Adrenal gland (tissue), 12 donors: Measurements from ENCODE around the gene FAM184B. TPM values are rescaled to one million over a fixed set of nuclear protein-coding genes. Genes with fewer than 3 reads are reported as not detected.

ENCODE experiments used
- DNase-seq, 7 donors: peaks; one replicate each; pipeline ENCODE4 v3.0.0-alpha.2; 2019 to 2020
- H3K27ac ChIP-seq, 5 donors: fragments of 200-600 bp; sonication (generic) in 4 of 5; 1 replicate in 3 of 5; 2 replicates in 2 of 5; pipeline versions ENCODE4 v1.5.1 to v1.8.0; 2016 to 2020; ENCODE audit warnings: mild to moderate bottlenecking in 1 of 5
- H3K27me3 ChIP-seq: fragments of 200-600 bp; 2 replicates; pipeline ENCODE4 v1.8.0; 2021
- H3K36me3 ChIP-seq, 2 donors: fragments of 200-600 bp; replicated peaks in 1 of 2; 1 replicate in 1 of 2; 2 replicates in 1 of 2; pipeline versions ENCODE4 v1.5.1 to v1.8.0; 2018 to 2022
- H3K4me1 ChIP-seq, 2 donors: fragments of 200-600 bp; replicated peaks in 1 of 2; 1 replicate in 1 of 2; 2 replicates in 1 of 2; pipeline versions ENCODE4 v1.5.1 to v1.8.0; 2018 to 2021
- H3K4me3 ChIP-seq, 4 donors: fragments of 200-600 bp; sonication (generic) in 3 of 4; one replicate each; pipeline ENCODE4 v1.5.1; 2016 to 2018
- H3K9me3 ChIP-seq, 3 donors: fragments of 200-600 bp; sonication (generic) in 1 of 3; replicated peaks in 1 of 3; 1 replicate in 2 of 3; 2 replicates in 1 of 3; pipeline versions ENCODE4 v1.5.1 to v1.8.0; 2016 to 2021
- CTCF ChIP-seq, 6 experiments: fragments of 450-650 bp in 4 of 6; fragments of 200-600 bp in 2 of 6; sonication (generic) in 1 of 6; IDR thresholded peaks; 1 replicate in 5 of 6; 2 replicates in 1 of 6; pipeline versions ENCODE4 v1.5.1 to v1.8.0; 2016 to 2021; ENCODE audit warnings: antibody characterized with exemption in 6 of 6, mild to moderate bottlenecking in 2 of 6, moderate library complexity in 1 of 6
- POLR2A ChIP-seq, 2 donors: fragments of 450-650 bp; IDR thresholded peaks; one replicate each; pipeline ENCODE4 v1.6.1; 2017; ENCODE audit warnings: antibody characterized with exemption in 2 of 2, mild to moderate bottlenecking in 2 of 2, moderate library complexity in 1 of 2
- WGBS, 4 donors: extraction: QIAGEN DNeasy Blood & Tissue Kit in 2 of 4; methylation state at CpG; one replicate each; pipeline versions ENCODE4 v1.1.5 to v1.1.7; 2013 to 2017; 5-methylcytosine and 5-hydroxymethylcytosine counted together
- intact Hi-C, 2 donors: fragments of 100-400 bp; cut with DNase I; formaldehyde crosslinking; loops; one replicate each; pipeline versions ENCODE4 v1.14.1 to v1.15.0; 2022 to 2023
- polyA plus RNA-seq, 3 donors: library from polyadenylated mRNA; stranded (reverse); fragments of 200-250 nt in 2 of 3; fragments of 350-450 nt in 1 of 3; fragmentation: Illumina TruSeq in 1 of 3; extraction: RNeasy Lipid Tissue Mini Kit (QIAGEN cat#74804) in 1 of 3; gene quantifications; one replicate each; pipeline ENCODE4 v1.2.3, GENCODE V29; 2013 to 2014
- total RNA-seq, 9 donors: library from RNA; depleted of rRNA in 4 of 9; stranded (reverse); fragments of >200 nt in 4 of 9; fragments of 120-200 nt in 1 of 9; fragmentation: NEBNext Ultra II Directional in 1 of 9; extraction: Animal tissue kit (Norgen Biotek cat#: 25700) in 1 of 9; gene quantifications; one replicate each; pipeline versions ENCODE4 v1.1.0 to v1.2.4, GENCODE V29; 2013 to 2023
- donor health status: healthy with polysubstance abuse.
- donor health status: Bipolar disorder and iron deficiency.
- donor health status: DM: yes; HTN: yes; CAD: no.
- donor health status: DM: no; HTN: no; CAD: no.
- donor health status: DM: no; HTN: no; CAD: no.
- donor health status: DM: yes; HTN: yes; CAD: no.

The FAM184B gene
- total and polyA plus RNA-seq, 12 donors: under 0.01 to 0.17 (median 0.08) TPM; not detected in 5

DNA sequence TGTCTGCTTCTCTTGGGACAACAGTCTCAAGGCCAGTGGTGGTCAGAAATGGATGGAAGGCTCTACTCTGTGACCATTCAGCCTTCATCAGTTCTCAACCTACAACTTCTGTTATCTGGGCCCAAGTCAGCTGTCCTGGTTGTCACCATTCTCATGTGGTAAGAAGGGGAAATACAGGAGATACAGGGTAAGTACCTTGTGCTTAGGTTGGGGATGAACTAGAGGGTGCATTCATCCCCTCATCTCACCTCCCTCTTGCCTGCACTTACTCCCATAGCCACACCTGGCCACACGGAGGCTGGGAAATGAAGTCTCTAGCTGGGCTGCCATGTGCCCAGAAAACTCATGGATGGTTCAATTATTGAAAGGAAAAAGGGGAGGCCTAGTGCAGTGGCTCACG, 44.9 kb downstream of the FAM184B start:
- WGBS, 4 donors: 61 to 83% (median 75%) methylated on average over 2 of the region's 2 CpGs
- H3K27me3 ChIP-seq: no peaks in the 10 kb centered on the region

DNA sequence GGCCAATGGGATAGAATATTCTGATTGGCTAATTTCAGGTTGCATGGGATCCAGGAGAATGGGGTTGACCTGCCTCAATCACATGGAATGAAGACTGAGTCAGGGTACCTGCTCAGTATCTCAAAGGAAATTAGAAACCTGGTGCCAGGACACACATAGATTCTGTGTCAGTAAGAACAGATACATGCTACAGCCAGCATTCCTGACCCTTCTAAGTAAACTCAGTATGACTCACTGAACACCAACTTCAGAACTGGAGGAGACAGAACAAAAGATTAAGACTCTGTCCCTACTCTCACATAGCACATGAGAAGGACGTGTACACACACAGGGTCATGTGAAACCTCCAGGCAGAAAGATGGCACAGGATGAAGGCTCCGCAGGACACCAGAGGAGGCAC, 54.5 kb downstream of the FAM184B start:
- Histone ChIP-seq H3K4me1 (no peaks in the 10 kb centered on the region), H3K36me3 (no peaks in the 10 kb centered on the region), H3K9me3 (no peaks in the 10 kb centered on the region), H3K27ac (no peak overlapping the region), H3K4me3 (no peak overlapping the region), H3K27me3 (no peaks in the 10 kb centered on the region)
- intact Hi-C loops: no loop called here
- 67 to 79% (median 70%) methylated on average over 2 of the region's 2 CpGs for WGBS, 4 donors
- no peak for DNase-seq
- TF ChIP-seq CTCF (IDR thresholded peaks at IDR 0.05) (no peak), POLR2A (IDR thresholded peaks at IDR 0.05) (no peak)

More for the DNA sequence above, 44.9 kb downstream of the FAM184B start:
- Histone ChIP-seq H3K27ac (no peak overlapping the region), H3K4me1 (no peaks in the 10 kb centered on the region), H3K4me3 (no peak overlapping the region), H3K36me3 (no peaks in the 10 kb centered on the region), H3K9me3 (no peaks in the 10 kb centered on the region)
- TF ChIP-seq POLR2A (IDR thresholded peaks at IDR 0.05): no peak
- TF ChIP-seq CTCF (IDR thresholded peaks at IDR 0.05): no peak
- intact Hi-C loops: no loop called here
- DNase-seq: no peak

GRCh38 chr4:17723648-17724047, 57.8 kb downstream of the FAM184B start:
- Histone ChIP-seq H3K4me3 (no peak overlapping the region), H3K36me3 (no peaks in the 10 kb centered on the region), H3K4me1 (no peaks in the 10 kb centered on the region), H3K27me3 (no peaks in the 10 kb centered on the region), H3K27ac (no peak overlapping the region), H3K9me3 (no peaks in the 10 kb centered on the region)
- intact Hi-C loops: no loop called here
- WGBS, 4 donors: 72 to 81% (median 79%) methylated on average over 7 of the region's 7 CpGs
- no peak for TF ChIP-seq CTCF (IDR thresholded peaks at IDR 0.05)
- DNase-seq: no peak

- Histone ChIP-seq H3K27me3 (no peaks in the 10 kb centered on the region), H3K4me3 (no peak overlapping the region), H3K36me3 (no peaks in the 10 kb centered on the region), H3K4me1 (no peaks in the 10 kb centered on the region), H3K9me3 (no peaks in the 10 kb centered on the region), H3K27ac (no peak overlapping the region)
- intact Hi-C loops: no loop called here
- DNase-seq: no peak
- TF ChIP-seq CTCF (IDR thresholded peaks at IDR 0.05): no peak
- no peak for TF ChIP-seq POLR2A (IDR thresholded peaks at IDR 0.05)
- 64 to 93% (median 70%) methylated on average over 2 to 3 of the region's 3 CpGs for WGBS, 4 donors
Measured at GRCh38 chr4:17722356-17722700, 59.1 kb downstream of the FAM184B start.
